Esophagus muscularis mucosa (tissue), 4 donors: ENCODE measurements around the gene MAPK8IP2.

Experiments used
- EP300 ChIP-seq: sonication (generic); formaldehyde crosslinking; IDR thresholded peaks from one replicate; pipeline ENCODE4 v1.6.1; 2017; ENCODE audit warnings: antibody characterized with exemption
- POLR2A ChIP-seq: fragments of 450-650 bp; IDR thresholded peaks from one replicate; pipeline ENCODE4 v1.6.1; 2017; ENCODE audit warnings: antibody characterized with exemption, moderate library complexity, mild to moderate bottlenecking, low read depth
- POLR2AphosphoS5 ChIP-seq, 2 donors: sonication (generic); formaldehyde crosslinking; IDR thresholded peaks; one replicate each; pipeline ENCODE4 v1.6.1; 2017; ENCODE audit warnings: antibody characterized with exemption in 2 of 2
- TF ChIP-seq, protein P1 (sequence below), 3 experiments: fragments of 200-600 bp in 2 of 3; fragments of 450-650 bp in 1 of 3; sonication (generic) in 2 of 3; IDR thresholded peaks; one replicate each; pipeline ENCODE4 v1.5.1; 2017 to 2019; ENCODE audit warnings: antibody characterized with exemption in 3 of 3, mild to moderate bottlenecking in 2 of 3, moderate library complexity in 1 of 3

DNA sequence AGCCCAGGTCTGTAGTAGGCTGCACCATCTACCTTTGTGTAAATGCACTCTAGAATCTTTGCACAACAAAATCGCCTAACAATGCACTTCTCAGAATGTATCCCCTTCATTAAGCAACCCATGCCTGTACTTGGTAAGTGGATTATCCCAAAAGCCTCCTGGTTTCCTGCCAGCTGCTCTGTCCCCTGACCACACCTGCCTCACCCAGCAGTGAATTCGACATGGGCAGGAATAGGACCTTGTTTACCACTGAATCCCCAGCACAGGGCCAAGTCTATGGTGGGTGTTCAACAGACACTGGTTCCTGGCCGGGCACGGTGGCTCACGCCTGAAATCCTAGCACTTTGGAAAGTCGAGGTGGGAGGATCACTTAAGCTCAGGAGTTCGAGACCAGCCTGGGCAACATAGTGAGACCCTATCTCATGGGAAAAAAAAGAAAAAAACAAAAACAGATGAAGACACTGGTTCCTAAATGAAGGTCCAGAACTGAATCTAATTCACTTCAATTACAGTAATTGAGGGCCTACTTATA, 32.8 kb upstream of the MAPK8IP2 start:
- TF ChIP-seq, protein P1, sequence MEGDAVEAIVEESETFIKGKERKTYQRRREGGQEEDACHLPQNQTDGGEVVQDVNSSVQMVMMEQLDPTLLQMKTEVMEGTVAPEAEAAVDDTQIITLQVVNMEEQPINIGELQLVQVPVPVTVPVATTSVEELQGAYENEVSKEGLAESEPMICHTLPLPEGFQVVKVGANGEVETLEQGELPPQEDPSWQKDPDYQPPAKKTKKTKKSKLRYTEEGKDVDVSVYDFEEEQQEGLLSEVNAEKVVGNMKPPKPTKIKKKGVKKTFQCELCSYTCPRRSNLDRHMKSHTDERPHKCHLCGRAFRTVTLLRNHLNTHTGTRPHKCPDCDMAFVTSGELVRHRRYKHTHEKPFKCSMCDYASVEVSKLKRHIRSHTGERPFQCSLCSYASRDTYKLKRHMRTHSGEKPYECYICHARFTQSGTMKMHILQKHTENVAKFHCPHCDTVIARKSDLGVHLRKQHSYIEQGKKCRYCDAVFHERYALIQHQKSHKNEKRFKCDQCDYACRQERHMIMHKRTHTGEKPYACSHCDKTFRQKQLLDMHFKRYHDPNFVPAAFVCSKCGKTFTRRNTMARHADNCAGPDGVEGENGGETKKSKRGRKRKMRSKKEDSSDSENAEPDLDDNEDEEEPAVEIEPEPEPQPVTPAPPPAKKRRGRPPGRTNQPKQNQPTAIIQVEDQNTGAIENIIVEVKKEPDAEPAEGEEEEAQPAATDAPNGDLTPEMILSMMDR (IDR thresholded peaks at IDR 0.05), result no peak
- TF ChIP-seq EP300 (no peak), POLR2A (no peak), POLR2AphosphoS5 (IDR thresholded peaks at IDR 0.05) (no peak)
